Measurements from ENCODE around the gene TSPAN18.

The TSPAN18 gene

GRCh38 chr11:44740967-44741366 lies 14.2 kb downstream of the TSPAN18 start:
- DNase-seq, result no peak

GRCh38 chr11:44741976-44742375 lies 15.2 kb downstream of the TSPAN18 start:
- no peak for DNase-seq

- no peak for DNase-seq
These were observed 15.9 kb downstream of the TSPAN18 start for GRCh38 chr11:44742508-44743246.

- no peak for DNase-seq
These were observed 16.6 kb downstream of the TSPAN18 start for GRCh38 chr11:44743326-44743725.

- no peak for DNase-seq
These were observed 17.3 kb downstream of the TSPAN18 start for GRCh38 chr11:44743959-44744557.

GRCh38 chr11:44746894-44747293 lies 20.1 kb downstream of the TSPAN18 start:
- no peak for DNase-seq

- peak; percentile 15 for DNase-seq
These were observed 20.6 kb downstream of the TSPAN18 start for GRCh38 chr11:44747316-44747715.

- DNase-seq, result no peak
These were observed 21.1 kb downstream of the TSPAN18 start for GRCh38 chr11:44747836-44748235.

- DNase-seq, result no peak
These were observed 21.8 kb downstream of the TSPAN18 start for GRCh38 chr11:44748606-44749005.

- DNase-seq, result no peak
These were observed 22.4 kb downstream of the TSPAN18 start for GRCh38 chr11:44749189-44749588.

GRCh38 chr11:44750551-44751465 lies 24.0 kb downstream of the TSPAN18 start:
- no peak for DNase-seq

GRCh38 chr11:44752300-44752699 lies 25.5 kb downstream of the TSPAN18 start:
- no peak for DNase-seq

GRCh38 chr11:44752713-44753112 lies 26.0 kb downstream of the TSPAN18 start:
- no peak for DNase-seq

- no peak for DNase-seq
These were observed 27.3 kb downstream of the TSPAN18 start for GRCh38 chr11:44753961-44754645.

- no peak for DNase-seq
These were observed 28.3 kb downstream of the TSPAN18 start for GRCh38 chr11:44754876-44755555.

- no peak for DNase-seq
These were observed 29.1 kb downstream of the TSPAN18 start for GRCh38 chr11:44755556-44756523.

- DNase-seq, result no peak
These were observed 32.2 kb downstream of the TSPAN18 start for GRCh38 chr11:44758983-44759382.

GRCh38 chr11:44759743-44760476 lies 33.1 kb downstream of the TSPAN18 start:
- DNase-seq, result no peak

GRCh38 chr11:44760477-44760872 lies 33.7 kb downstream of the TSPAN18 start:
- DNase-seq, result no peak

GRCh38 chr11:44760917-44761550 lies 34.3 kb downstream of the TSPAN18 start:
- no peak for DNase-seq
